K562 (cell line): ENCODE measurements around the gene RNF224. TPM values are rescaled to one million over a fixed set of nuclear protein-coding genes. Genes with fewer than 3 reads are reported as not detected.

Experiments
- ATAC-seq: fragments of 200-7000 bp; cut with Tn5 transposase; 3 replicates; pipeline ENCODE4 v1.9.1; 2020; ENCODE audit warnings: moderate library complexity
- BruUV-seq: library from RNA; stranded (reverse); fragments of 400-500 nt; replicated peaks from 2 replicates; lab custom pipeline; 2021; lab: Mats Ljungman, UMichigan
- CTCF ChIA-PET: fragments of 300-600 bp; formaldehyde crosslinking; extraction: SDS; loops from one replicate; lab custom pipeline; 2021; ENCODE audit warnings: low intra/inter-chr PET ratio; lab: Yijun Ruan, JAX
- POLR2A ChIA-PET: fragments of 300-600, 350-650 bp; sonication (Branson Sonifier 250); formaldehyde crosslinking; extraction: SDS; loops from one replicate; lab custom pipeline; 2021; ENCODE audit warnings: antibody characterized with exemption, inconsistent platforms; lab: Yijun Ruan, JAX
- DNase-seq, 4 experiments: peaks; one replicate each; pipeline versions ENCODE4 v3.0.0 to v3.0.0-alpha.2; 2011 to 2018; ENCODE audit warnings: low spot score in 3 of 4, mixed read lengths in 3 of 4; ENCODE audit errors: extremely low read depth in 1 of 4
- FAIRE-seq: peaks from 2 replicates; lab custom pipeline; 2011; peaks lifted over from hg19 to GRCh38; lab: Jason Lieb, UNC
- H2AFZ ChIP-seq: 2 replicates; pipeline ENCODE4 v1.6.0; 2011; ENCODE audit warnings: low read depth, low read length, control low read depth, inconsistent platforms
- H3K27ac ChIP-seq: fragments of 200-600 bp; 3 replicates; pipeline ENCODE4 v1.8.0; 2011; ENCODE audit warnings: low read depth, mild to moderate bottlenecking, control low read depth, inconsistent platforms, low read length, moderate library complexity, mixed read lengths; ENCODE audit errors: extremely low read depth
- H3K27me3 ChIP-seq, 2 experiments: fragments of 300-600 bp in 1 of 2; 2 replicates in 1 of 2; 3 replicates in 1 of 2; pipeline versions ENCODE4 v1.6.0 to v1.8.0; 2011; ENCODE audit warnings: inconsistent platforms in 2 of 2, low read length in 2 of 2, mild to moderate bottlenecking in 1 of 2, mixed read lengths in 1 of 2, moderate library complexity in 1 of 2; ENCODE audit not compliant: control insufficient read depth in 2 of 2, insufficient read depth in 2 of 2
- H3K36me3 ChIP-seq: fragments of 300-600 bp; 3 replicates; pipeline ENCODE4 v1.8.0; 2011; ENCODE audit warnings: mild to moderate bottlenecking, low read length, inconsistent platforms; ENCODE audit not compliant: control insufficient read depth, insufficient read depth
- H3K4me1 ChIP-seq, 2 experiments: fragments of 200-600 bp in 1 of 2; replicated peaks in 1 of 2; 2 replicates in 1 of 2; 3 replicates in 1 of 2; pipeline versions ENCODE4 v1.5.1 to v1.8.0; 2011; ENCODE audit warnings: inconsistent platforms in 2 of 2, low read length in 2 of 2, mild to moderate bottlenecking in 1 of 2, mixed read lengths in 1 of 2, moderate library complexity in 1 of 2; ENCODE audit not compliant: control insufficient read depth in 2 of 2, insufficient read depth in 2 of 2
- H3K4me2 ChIP-seq: 2 replicates; pipeline ENCODE4 v1.6.1; 2011; ENCODE audit warnings: low read length, control low read depth, inconsistent platforms, mixed read lengths; ENCODE audit not compliant: insufficient read depth
- H3K4me3 ChIP-seq: fragments of 200-600 bp; sonication (generic), shearing (Covaris generic); 2 replicates; pipeline ENCODE4 v1.5.1; 2016; ENCODE audit warnings: control low read depth, inconsistent platforms
- H3K79me2 ChIP-seq: fragments of 200-600 bp; 3 replicates; pipeline ENCODE4 v1.8.0; 2011; ENCODE audit warnings: low read length, inconsistent platforms; ENCODE audit not compliant: control insufficient read depth, insufficient read depth
- H3K9ac ChIP-seq, 2 experiments: 2 replicates each; pipeline versions ENCODE4 v1.6.0 to v1.6.1; 2011; ENCODE audit warnings: low read depth in 2 of 2, low read length in 2 of 2, control low read depth in 1 of 2, inconsistent platforms in 1 of 2, mild to moderate bottlenecking in 1 of 2, mixed read lengths in 1 of 2; ENCODE audit not compliant: insufficient read depth in 1 of 2
- H3K9me1 ChIP-seq: one replicate; pipeline ENCODE4 v1.6.0; 2011; ENCODE audit warnings: inconsistent platforms, mild to moderate bottlenecking, low read length, moderate library complexity; ENCODE audit not compliant: control insufficient read depth, insufficient read depth
- H3K9me3 ChIP-seq: replicated peaks from 2 replicates; pipeline ENCODE4 v1.5.1; 2011; ENCODE audit warnings: low read depth, low read length, inconsistent platforms; ENCODE audit not compliant: control insufficient read depth, insufficient read depth
- H4K20me1 ChIP-seq: replicated peaks from 2 replicates; pipeline ENCODE4 v1.6.1; 2011; ENCODE audit warnings: low read length, inconsistent platforms, mixed read lengths; ENCODE audit not compliant: control insufficient read depth, insufficient read depth
- ATF7 ChIP-seq: fragments of 450-650 bp; IDR thresholded peaks from 2 replicates; pipeline ENCODE4 v1.7.1; 2014; ENCODE audit warnings: mild to moderate bottlenecking, moderate library complexity
- C11orf30 ChIP-seq: fragments of 450-650 bp; IDR thresholded peaks from 2 replicates; pipeline ENCODE4 v1.6.1; 2016; ENCODE audit warnings: low read depth, mild to moderate bottlenecking
- CBFA2T3 ChIP-seq: fragments of 450-650 bp; IDR thresholded peaks from 2 replicates; pipeline ENCODE4 v1.6.1; 2017
- CBX1 ChIP-seq: sonication (generic); IDR thresholded peaks from 2 replicates; pipeline ENCODE4 v1.6.1; 2016; ENCODE audit warnings: antibody characterized with exemption, low read depth, mild to moderate bottlenecking
- ELF1 ChIP-seq: fragments of 200-800 bp; sonication (Bioruptor generic); IDR thresholded peaks from 2 replicates; pipeline ENCODE4 v1.6.1; 2016; ENCODE audit warnings: missing genetic modification characterization, missing compliant biosample characterization
- GATAD2A ChIP-seq: fragments of 450-650 bp; IDR thresholded peaks from 2 replicates; pipeline ENCODE4 v1.6.1; 2017
- MAFG ChIP-seq: fragments of 450-650 bp; conservative IDR thresholded peaks from 2 replicates; pipeline ENCODE4 v1.6.1; 2016; ENCODE audit warnings: missing genetic modification characterization, missing compliant biosample characterization
- MAFK ChIP-seq: IDR thresholded peaks from 2 replicates; pipeline ENCODE4 v1.6.1; 2011; ENCODE audit warnings: low read length, improper control_type of control experiment
- SMARCA5 ChIP-seq: fragments of 450-650 bp; IDR thresholded peaks from 2 replicates; pipeline ENCODE4 v1.6.1; 2016
- SP1 ChIP-seq: sonication (generic); formaldehyde crosslinking; IDR thresholded peaks from 2 replicates; pipeline ENCODE4 v1.8.1; 2022; ENCODE audit warnings: mild to moderate bottlenecking, missing genetic modification reagents
- SREBF2 ChIP-seq: sonication (generic); formaldehyde crosslinking; IDR thresholded peaks from 2 replicates; pipeline ENCODE4 v1.4.0; 2020; ENCODE audit warnings: mild to moderate bottlenecking, missing genetic modification reagents
- TEAD1 ChIP-seq, 2 experiments: fragments of 450-650 bp in 1 of 2; sonication (generic) in 1 of 2; formaldehyde crosslinking; IDR thresholded peaks; 2 replicates each; pipeline versions ENCODE4 v1.4.0 to v1.8.0; 2020 to 2022; ENCODE audit warnings: mild to moderate bottlenecking in 2 of 2, missing genetic modification reagents in 1 of 2
- THAP12 ChIP-seq: fragments of 250-450 bp; sonication (Bioruptor Pico); IDR thresholded peaks from 2 replicates; pipeline ENCODE4 v1.9.0; 2021; ENCODE audit warnings: mild to moderate bottlenecking, inconsistent platforms
- ZBTB2 ChIP-seq: fragments of 450-650 bp; IDR thresholded peaks from 2 replicates; pipeline ENCODE4 v1.6.1; 2016; ENCODE audit warnings: antibody characterized with exemption
- ZFX ChIP-seq: sonication (generic); formaldehyde crosslinking; IDR thresholded peaks from 2 replicates; pipeline ENCODE4 v1.8.0; 2022; ENCODE audit warnings: mild to moderate bottlenecking, missing genetic modification reagents, moderate library complexity
- ZNF165 ChIP-seq: fragments of 250-450 bp; sonication (Bioruptor Pico); IDR thresholded peaks from 2 replicates; pipeline ENCODE4 v1.4.0; 2020; ENCODE audit warnings: borderline replicate concordance
- ZNF263 ChIP-seq: sonication (generic); formaldehyde crosslinking; IDR thresholded peaks from 2 replicates; pipeline ENCODE4 v1.8.0; 2022; ENCODE audit warnings: mild to moderate bottlenecking, missing genetic modification reagents, borderline replicate concordance
- ZNF780A ChIP-seq: fragments of 250-450 bp; sonication (Bioruptor Pico); IDR thresholded peaks from 2 replicates; pipeline ENCODE4 v1.5.0; 2021; ENCODE audit warnings: mild to moderate bottlenecking
- WGBS: fragments of 100-300 bp; shearing (Covaris generic); methylation state at CpG from one replicate; pipeline ENCODE4 v1.1.6; 2016; ENCODE audit warnings: low coverage, mixed read lengths; ENCODE audit not compliant: insufficient coverage; ENCODE audit errors: missing lambda C conversion rate; 5-methylcytosine and 5-hydroxymethylcytosine counted together
- in situ Hi-C: fragments of 300-500 bp; cut with MboI; formaldehyde crosslinking; loops from 4 replicates; pipeline ENCODE4 v1.15.0; 2018; ENCODE audit warnings: inconsistent platforms, mixed read lengths
- intact Hi-C: fragments of 100-400 bp; cut with micrococcal nuclease; formaldehyde crosslinking; loops from 2 replicates; pipeline ENCODE4 v1.14.2; 2022
- polyA plus RNA-seq, 8 experiments: library from polyadenylated mRNA; depleted of rRNA in 4 of 8; stranded (reverse) in 5 of 8; unstranded in 3 of 8; fragments of >200 nt; fragmentation: Nextera tagmentation in 2 of 8; fragmentation: Illumina TruSeq in 1 of 8; extraction: Ambion mirVana in 2 of 8; extraction: Trizol in 1 of 8; gene quantifications; 2 replicates each; pipeline versions ENCODE4 v1.2.1 to v1.2.3, GENCODE V29; 2011 to 2014; ENCODE audit warnings: inconsistent platforms in 1 of 8, missing spikeins in 1 of 8
- total RNA-seq, 7 experiments: library from RNA; depleted of rRNA in 6 of 7; stranded (reverse); fragments of >200 nt in 6 of 7; fragmentation: Illumina TruSeq in 2 of 7; extraction: Trizol in 2 of 7; gene quantifications; 2 replicates each; pipeline versions ENCODE4 v1.2.1 to v1.2.3, GENCODE V29; 2011 to 2021; ENCODE audit warnings: low replicate concordance in 1 of 7

Gene RNF224
- total and polyA plus RNA-seq, 9 of the 15 experiments (the other 6 are each of a cell fraction or from before 2014, with no cell fraction given), result not detected

- Histone ChIP-seq H3K4me1 (peaks cover 13 to 100% of the 10 kb centered on the region in 2 experiments), H3K9me1 (no peaks in the 10 kb centered on the region), H3K36me3 (no peaks in the 10 kb centered on the region), H3K4me2 (no peak overlapping the region), H3K79me2 (no peaks in the 10 kb centered on the region), H4K20me1 (no peaks in the 10 kb centered on the region), H3K9ac (peak overlapping the region in 1 of 2 experiments; percentile 20; a peak in 1 of 4 replicates), H3K9me3 (no peaks in the 10 kb centered on the region), H3K4me3 (no peak overlapping the region), H3K27ac (no peak overlapping the region), H3K27me3 (no peaks in the 10 kb centered on the region), H2AFZ (no peak overlapping the region)
- intact Hi-C loops (no loop called here), in situ Hi-C loops (loop anchor here (5.0 to 25.0 kb wide), 3 partner anchors 43 to 443 kb away; partner anchors contain the start of genes ANAPC2, CCDC183, SSNA1 and TMEM141)
- BruUV-seq, result no TSS peak
- no peak for DNase-seq
- no peak for ATAC-seq
- FAIRE-seq, result no peak
- WGBS, result 64% methylated on average over 27 of the region's 31 CpGs
- CTCF ChIA-PET, result interaction anchor here (0.5 to 0.7 kb wide), 2 partner anchors 20 to 41 kb away, joined by 3 read pairs; partner anchors contain the start of gene SSNA1
- POLR2A ChIA-PET, result interaction anchor here (0.6 to 1.6 kb wide), 4 partner anchors 11 to 41 kb away, joined by 3 to 9 read pairs (median 3); partner anchors contain the start of gene TUBB4B
- TF ChIP-seq GATAD2A, result no peak
- no peak; the same call in 1 of the 2 replicates for TF ChIP-seq MAFG
- TF ChIP-seq ZFX (CRISPR knock-in tag), result no peak
- no peak for TF ChIP-seq MAFK
- TF ChIP-seq CBX1, result no peak
- no peak for TF ChIP-seq ZNF263 (CRISPR knock-in tag)
- TF ChIP-seq SP1, result no peak
- TF ChIP-seq TEAD1 (CRISPR knock-in tag; IDR thresholded peaks at IDR 0.05), result no peak
- TF ChIP-seq ZNF165 (CRISPR knock-in tag), result no peak
- TF ChIP-seq ELF1 (tag), result no peak
- TF ChIP-seq ZNF780A (CRISPR knock-in tag), result no peak
- TF ChIP-seq SMARCA5, result no peak
- TF ChIP-seq THAP12 (CRISPR knock-in tag), result no peak
- no peak for TF ChIP-seq SREBF2 (CRISPR knock-in tag)
- peak; percentile 53 for TF ChIP-seq C11orf30
- TF ChIP-seq ZBTB2, result no peak
- no peak for TF ChIP-seq CBFA2T3
- no peak for TF ChIP-seq ATF7
Measured at GRCh38 chr9:137229903-137230704, 2.8 kb downstream of the RNF224 start.
